Cerebellar nuclear complex (tissue), 1 donor: Measurements from ENCODE around the gene OR6C2.
"Not testable (repeated sequence)": the region's sequence is repeated elsewhere in the genome, so short reads cannot be mapped to it uniquely, and the experiment has no call there.

Experiments
- DNase-seq, 2 experiments: peaks; one replicate each; lab custom pipeline; 2025; lab: John Stamatoyannopoulos, UW

The OR6C2 gene

DNA sequence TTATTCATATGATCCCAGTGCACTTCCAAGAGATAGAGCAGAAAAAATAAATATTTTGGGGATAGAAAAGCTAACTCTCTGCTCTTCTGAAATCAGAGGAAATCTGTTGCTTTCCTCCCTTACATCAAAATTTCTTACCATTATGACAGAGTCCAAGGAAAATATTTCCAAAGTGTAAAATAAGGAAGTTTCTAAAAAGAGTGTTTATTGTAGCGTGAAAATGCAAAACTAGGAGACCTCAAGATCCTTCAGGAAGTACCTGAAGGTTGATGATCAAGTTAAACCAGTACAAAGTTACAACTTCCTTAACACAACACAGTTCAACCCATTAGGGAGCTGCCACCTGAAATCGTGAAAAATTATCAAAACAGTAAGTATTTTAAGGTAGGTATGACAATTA is at the start of gene OR6C2:
Gene OR6C2, plus strand, starts transcription at position 301 of the 400 bp plus-strand sequence. CDS start 8,138 bp downstream, outside the sequence.
- DNase-seq = no peak

DNA sequence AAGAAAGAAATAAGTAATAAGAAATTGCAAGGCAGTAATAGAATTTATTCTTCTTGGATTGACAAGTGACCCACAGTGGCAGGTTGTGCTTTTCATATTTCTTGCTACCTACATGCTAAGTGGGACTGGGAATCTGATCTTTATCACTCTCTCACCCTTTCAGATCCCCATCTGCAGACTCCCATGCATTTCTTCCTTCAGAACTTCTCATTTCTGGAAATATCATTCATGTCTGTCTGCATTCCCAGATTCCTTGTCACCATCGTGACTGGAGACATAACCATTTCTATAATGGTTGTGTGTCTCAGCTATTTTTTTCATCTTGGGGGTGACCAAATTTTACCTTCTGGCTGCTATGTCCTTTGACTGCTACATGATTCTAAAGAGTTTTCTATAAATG is 47.5 kb upstream of the OR6C2 start:
- no peak for DNase-seq

DNA sequence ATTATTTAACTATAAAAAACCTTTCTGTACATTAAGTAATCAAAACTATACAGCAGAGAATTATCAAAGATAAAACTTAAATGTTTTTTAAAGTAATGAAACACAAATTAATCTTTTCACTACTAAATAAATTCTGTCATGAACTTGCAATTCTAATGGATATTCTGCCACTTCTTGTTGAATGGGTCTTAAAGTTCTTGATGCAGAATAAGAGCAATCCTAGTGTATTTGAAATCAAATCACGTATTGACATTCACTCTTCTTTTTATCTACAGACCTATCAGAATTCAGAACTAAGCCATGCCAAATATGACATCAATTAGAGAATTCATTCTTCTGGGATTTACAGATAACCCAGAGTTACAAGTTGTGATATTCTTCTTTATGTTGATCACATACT is 43.6 kb upstream of the OR6C2 start, which contains the start of gene OR6C65:
Gene OR6C65, plus strand, starts transcription at position 301 of the 400 bp plus-strand sequence. Its CDS starts 0 bp downstream, at position 301.
- no peak for DNase-seq

DNA sequence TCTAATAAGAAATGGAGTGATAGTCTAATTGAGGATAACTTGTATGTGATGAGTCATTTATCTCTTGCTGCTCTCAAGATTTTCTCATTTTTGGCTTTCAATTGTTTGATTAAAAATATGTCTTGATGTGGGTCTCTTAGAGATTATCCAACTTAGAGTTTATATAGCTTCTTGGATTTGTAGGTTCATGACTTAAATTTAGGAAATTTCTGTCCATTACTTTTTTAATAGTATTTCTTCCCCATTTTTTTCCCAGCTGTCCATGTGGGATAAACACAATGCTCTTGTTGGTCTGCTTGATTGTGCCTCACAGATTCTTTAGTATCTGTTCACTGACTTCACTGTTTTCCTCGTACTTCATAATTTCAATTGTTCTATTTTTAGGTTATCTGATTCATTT is 36.0 kb upstream of the OR6C2 start:
- no peak for DNase-seq

DNA sequence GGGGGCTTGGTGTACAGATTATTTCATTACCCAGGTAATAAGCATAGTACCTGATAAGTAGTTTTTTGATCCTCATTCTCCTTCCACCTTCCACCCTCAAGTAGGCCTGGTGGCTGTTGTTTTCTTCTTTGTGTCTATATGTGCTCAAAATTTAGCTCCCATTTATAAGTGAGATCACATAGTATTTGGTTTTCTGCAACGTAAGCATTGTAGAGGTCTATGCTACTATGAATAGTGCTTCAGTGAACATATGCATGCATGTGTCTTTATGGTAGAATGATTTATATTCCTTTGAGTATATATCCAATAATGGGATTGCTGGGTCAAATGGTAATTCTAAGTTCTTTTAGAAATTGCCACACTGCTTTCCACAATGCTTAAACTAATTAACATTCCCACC is 34.7 kb upstream of the OR6C2 start:
- not testable (repeated sequence) for DNase-seq

DNA sequence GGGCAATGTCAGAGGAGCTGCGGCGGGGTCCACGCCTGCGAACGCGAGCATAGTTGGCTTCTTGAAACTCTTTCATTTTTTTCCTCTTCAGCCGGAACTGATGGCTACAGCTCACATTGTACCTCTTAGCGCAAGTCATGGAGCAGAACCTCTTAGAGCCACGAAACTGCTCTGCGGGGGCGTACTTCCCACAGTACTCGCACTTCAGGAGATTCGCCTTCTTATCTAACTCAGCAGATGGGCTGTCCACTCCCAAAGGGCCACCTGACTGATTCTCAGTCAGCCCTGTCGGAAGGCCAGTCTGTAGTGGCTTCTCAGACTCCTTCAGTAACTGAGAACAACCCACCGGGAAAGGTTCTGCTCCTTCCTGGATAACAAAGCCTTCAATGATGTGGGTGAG is 31.7 kb upstream of the OR6C2 start:
- DNase-seq = not testable (repeated sequence)

DNA sequence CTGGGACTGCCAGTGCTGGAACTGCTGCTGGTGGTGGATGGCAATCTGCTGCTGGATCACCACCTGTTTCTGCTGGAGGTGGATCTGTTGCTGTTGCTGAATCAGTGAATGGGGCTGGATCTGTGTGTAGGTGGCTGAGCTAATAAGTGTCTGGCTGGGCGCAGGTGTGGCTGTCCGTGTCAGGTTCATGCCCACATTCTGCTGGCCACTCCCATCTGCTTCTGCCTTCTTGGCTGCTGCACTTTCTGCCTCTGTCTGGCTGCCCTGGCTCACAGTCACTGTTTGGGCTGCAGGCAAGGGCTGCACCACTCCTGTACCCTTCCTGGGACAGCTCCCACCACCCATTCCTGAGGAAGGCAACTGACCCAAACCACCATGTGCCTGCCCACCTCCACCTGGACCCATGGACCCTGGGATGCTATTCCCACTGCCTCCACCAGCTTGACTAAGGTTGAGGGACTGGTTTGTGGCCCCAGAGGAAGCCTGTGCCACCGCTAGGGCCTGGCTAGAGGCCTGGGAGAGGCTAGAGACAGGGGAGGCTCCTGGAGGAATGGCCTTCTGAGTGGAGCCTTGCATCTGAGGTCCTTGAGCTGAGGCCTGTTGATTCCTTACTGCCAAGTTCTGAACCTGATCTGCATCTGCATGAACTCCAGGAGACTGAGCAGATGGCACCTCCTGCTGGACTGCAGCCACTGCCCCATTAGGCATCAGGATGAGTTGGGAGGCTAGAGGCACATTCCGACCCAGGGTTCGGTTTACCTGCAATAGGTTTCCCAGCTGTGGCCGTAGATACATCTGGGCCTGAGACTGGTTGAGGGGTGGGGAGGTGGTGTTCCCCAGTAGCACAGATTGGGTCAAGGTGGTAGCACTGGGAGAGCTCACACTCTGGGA is 30.1 kb upstream of the OR6C2 start:
- DNase-seq = not testable (repeated sequence)

DNA sequence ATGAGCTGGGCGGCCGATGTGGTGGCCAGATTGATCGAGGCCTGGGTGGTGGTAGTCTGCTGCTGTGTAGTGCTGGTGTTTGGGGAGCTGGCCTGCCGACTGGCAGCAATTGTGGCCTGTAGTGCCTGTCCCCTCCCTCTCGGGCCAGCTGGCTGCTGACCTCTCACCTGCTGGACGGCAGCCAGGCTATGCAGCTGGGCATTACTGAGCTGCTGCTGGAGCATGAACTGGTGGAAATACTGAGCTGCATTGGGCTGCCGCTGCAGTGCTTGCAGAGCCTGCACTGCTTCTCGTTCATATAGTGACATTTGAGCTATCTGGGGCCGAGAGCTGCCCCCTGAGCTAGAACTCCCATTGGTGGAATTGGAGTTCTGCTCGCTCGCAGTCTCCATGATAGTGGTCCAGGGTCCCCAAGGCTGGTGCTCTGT is 29.5 kb upstream of the OR6C2 start:
- not testable (repeated sequence) for DNase-seq

DNA sequence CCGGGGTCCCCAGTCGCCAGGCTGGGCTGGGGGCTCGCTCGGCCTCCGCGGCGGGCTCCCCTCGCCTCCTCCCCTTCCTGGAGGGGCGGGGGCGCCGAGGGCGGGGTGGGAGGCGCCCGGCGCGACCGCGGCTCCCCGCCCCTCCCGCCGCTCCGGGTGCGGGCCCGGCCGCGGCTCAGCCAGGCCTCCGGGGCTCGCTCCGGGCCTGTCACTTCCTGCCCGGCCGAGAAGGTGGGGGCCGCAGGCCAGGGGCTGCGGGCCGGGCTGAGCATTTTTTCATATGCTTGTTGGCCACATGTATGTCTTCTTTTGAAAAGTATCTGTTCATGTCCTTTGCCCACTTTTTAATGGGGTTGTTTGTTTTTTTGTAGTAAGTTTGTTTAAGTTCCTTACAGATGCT is 29.0 kb upstream of the OR6C2 start:
- DNase-seq = not testable (repeated sequence)

DNA sequence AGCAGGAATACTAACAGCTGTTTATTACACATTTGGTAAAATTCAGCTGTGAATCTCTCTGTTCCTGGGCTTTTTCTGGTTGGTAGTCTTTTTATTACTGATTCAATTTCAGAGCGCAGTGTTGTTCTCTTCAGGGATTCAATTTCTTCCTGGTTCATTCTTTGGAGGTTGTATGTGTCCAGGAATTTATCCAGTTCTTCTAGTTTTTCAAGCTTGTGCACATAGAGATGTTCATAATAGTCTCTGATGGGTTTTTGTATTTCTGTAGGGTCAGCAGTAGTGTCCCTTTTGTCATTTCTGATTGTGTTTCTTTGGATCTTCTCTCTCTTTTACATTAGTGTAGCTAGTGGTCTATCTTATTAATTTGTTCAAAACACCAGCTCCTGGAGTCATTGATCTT is 26.9 kb upstream of the OR6C2 start:
- DNase-seq = no peak

DNA sequence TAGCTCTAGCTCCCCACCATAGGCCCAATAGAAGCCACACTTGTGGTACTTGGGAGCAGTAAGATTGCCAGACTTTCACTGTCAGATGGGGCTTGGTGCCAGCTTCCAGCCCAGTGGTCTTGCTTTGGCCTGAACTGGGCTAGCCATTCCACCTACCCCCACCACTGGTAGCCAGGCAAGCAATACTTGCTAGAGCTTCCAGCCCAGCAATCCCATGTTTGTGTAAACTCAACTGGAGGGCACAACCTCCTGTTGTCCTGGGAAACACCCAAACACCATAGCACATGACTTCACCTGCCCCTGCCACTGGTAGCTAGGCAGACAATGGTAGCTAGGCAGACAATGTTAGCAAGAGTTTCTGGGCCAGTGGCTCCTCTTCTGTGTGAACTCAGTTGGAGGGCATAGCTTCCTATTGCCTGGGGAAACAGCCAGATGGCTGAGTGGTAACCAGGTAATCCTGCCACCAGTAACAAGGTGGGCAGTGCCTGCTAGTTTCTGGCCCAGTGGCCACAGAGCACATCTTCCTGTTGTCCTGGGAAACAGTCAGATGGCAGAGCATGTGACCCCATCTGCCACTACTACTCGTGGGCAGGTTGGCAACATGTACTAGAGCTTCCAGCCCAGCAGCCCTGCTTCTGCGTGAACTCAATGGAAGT is 23.4 kb upstream of the OR6C2 start:
- DNase-seq = no peak

DNA sequence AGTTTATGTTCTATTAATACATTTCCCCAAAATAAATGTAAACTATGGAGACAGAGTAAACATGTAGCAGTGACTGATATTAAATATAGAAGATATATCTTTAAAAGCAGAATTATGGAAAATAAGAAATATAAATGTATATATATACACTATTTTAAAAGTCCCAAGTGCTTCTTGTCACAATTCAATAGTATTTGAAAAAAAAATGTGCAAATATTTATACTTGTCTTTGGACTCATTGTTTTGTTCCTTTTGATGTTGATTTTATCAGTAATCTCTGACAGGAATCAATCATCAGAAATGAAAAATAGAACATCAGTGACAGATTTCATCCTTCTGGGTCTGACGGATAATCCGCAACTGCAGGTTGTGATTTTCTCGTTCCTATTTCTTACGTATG is 17.9 kb upstream of the OR6C2 start, which contains the start of gene OR6C76:
Gene OR6C76, plus strand, starts transcription at position 301 of the 400 bp plus-strand sequence. Its CDS starts 0 bp downstream, at position 301.
- DNase-seq = no peak

DNA sequence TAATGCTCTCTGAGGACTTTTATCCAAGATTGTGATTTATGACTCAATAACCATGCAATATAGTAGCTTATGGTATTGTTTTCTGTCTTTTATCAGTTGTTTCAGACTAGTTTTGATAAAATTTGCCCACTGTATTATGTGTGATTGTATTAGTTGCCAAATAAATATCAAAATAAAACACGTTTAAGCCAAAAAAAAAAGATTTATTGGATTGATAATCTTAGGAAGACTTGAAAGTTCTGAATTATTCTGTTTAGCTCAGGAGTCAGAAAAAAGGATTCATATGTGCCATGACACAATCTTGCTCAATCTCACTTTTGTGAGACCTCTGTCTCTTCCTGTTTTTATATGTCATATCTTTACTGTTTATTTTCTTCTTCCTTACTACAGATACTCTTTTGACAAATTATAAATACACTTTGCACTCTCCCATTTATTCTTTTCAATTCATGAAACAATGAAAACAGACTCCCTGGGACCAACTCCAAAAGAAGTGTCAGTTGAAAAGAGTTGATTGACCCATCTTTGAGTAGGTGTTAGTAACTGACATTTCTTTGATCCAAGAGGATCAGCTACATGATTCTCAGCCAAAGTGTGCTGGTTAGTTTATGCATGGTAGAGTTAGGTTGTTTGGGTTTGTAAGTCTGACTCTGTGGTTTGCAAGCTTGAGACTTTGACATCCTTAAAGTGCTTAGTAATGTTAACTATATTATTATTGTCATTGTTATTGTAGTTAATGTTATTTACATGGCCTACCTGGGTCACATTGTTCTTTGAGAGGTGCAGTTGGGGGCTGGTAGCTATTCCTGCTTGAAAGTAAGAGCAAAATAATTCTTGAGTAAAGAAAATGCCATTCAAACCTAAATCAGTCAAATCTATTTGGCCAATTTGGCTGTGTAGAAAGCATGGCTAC is 15.3 kb upstream of the OR6C2 start:
- DNase-seq = no peak

DNA sequence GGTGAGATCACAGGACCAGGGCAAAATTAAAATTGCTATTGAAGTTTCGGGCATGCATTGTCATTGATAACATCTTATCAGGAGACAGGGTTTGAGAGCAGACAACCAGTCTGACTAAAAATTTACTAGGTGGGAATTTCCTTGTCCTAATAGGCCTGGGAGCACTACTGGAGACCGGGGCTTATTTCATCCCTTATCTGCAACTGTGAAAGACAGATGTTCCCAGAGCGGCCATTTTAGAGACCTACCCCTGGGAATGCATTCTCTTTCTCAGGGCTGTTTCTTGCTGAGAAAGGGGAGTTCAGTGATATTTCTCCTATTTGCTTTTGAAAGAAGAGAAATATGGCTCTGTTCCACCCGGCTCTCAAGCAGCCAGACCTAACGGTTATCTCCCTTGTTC is 2.6 kb upstream of the OR6C2 start:
- DNase-seq = not testable (repeated sequence)

DNA sequence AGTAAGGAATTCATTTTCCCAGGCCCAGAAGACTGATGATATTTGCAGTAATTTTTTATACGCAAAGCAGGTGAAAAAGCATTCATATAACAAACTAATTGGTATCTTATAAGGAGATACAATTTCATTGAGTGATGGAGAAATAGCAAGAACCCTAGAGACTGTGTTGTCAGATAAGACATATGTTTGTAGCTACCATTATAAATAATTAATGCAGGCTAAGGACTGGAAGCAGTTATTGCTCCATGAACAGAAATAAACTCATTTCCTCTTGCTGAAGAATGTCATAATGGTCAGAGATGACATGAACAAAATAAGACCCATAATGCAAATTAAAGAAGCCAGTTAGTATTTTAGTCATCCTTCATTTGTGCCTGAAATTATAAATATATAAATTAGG is 1.5 kb downstream of the OR6C2 start:
- DNase-seq = no peak

DNA sequence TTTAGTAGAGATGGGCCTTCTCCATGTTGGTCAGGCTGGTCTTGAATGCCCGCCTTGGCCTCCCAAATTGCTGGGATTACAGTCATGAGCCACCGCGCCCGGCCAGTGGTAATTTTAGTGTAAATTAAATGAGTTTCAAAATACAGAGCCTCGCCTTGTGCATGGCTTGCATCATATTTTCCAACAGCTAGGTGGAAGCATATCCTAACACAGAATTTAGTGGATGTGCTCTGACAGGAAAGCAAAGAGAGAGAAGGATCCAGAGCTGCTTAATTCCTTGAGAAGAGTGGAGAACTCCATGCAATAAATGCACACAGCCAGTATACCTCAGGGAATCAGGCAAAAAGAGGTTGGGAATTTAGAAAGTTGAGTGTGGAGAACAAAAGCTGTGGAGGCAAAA is 2.5 kb downstream of the OR6C2 start:
- DNase-seq = no peak

DNA sequence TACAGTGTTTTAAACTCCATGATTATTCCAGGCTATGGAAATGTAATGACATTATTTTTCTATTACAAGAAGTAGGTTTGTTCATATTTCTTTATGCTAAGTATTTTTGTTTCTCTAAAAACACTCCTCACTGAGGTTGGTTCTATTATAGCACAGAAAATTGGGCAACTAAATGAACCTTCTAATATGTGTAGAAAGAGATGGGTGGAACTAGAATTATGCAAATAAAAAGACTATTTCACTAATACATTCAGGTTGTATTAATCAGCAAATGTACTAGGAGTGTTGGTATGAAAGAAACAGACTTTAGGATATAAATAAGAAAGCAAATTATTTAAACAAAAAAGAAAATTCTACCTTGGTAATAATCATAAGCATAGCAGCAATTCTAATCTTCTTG is 4.9 kb downstream of the OR6C2 start:
- no peak for DNase-seq

DNA sequence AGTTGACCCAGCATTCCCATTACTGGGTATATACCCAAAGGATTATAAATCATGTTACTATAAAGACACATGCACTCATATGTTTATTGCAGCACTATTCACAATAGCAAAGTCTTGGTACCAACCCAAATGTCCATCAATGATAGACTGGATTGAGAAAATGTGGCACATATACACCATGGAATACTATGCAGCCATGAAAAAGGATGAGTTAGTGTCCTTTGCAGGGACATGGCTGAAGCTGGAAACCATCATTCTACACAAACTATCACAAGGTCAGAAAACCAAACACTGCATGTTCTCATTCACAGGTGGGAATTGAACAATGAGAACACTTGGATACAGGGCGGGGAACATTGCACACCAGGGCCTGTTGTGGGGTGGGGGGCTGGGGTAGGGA is 21.1 kb downstream of the OR6C2 start:
- not testable (repeated sequence) for DNase-seq

DNA sequence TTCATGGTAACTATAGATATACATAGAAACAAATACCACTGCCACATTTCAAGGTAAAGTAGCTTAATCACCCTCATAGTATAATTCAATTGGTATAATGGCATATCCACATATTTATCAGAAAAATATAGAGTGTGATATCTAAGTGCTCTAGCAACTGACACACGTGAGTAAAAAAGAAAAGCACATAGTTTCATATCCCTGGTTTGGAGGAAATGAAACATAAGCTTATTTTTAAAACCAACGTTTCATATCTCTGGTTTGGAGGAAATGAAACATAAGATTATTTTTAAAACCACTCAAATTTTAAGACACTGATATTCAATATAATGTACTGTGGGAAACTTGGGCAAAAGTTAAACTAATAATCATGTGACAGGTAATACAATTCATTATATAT is 24.0 kb downstream of the OR6C2 start:
- no peak for DNase-seq

DNA sequence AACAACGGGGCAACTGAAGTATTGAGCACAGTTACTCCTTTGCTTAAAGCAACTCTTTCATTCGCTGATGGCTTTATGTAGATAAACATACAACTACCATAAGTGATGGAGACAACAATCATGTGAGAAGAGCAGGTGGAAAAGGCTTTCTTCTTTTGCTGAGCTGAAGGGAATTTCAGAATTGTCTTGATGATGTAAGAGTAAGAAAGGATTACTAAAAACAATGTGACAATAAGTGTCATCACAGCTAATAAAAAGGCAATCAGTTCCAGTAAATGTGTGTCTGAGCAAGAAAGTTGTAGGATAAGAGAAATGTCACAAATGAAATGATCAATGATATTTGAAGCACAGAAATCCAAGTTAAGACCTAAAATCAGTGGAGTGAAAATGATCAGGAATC is 25.4 kb downstream of the OR6C2 start:
- DNase-seq = no peak

DNA sequence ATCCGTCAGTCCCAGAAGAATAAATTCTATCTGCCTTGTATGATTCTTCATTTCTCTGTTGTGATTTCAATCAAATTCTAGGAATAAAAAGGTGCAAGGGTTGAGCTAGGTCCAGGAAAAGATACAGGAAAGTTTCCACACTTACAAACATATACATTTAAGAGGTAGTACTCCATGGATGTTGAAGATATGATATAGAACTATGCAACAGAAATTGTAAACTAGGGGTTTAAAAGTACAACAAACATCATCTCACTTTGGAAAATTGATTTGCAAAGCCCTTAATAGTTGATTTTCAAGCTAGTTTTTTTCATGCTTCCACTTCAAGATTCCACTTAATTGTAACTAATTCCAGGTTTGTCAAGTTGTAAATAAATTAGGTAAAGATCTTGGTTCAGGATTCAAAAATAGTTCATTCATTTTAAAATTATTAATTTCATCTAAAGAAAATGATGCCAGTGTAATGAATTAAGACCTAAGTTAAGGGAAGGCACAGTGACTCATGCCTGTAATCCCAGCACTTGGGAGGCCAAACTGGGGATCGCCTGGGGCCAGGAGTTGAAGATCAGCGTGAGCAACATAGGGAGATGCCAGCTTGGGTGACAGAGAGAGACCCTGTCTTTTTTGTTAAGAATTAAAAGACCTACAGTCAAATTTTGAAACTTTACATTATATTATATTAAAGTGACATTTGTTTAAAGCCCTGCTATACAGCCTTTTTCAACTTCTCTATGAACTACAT is 26.4 kb downstream of the OR6C2 start, which contains the start of gene OR6C70:
Gene OR6C70, minus strand, starts transcription at position 51 of the 742 bp plus-strand sequence. Its CDS starts 0 bp downstream, at position 51.
- DNase-seq = no peak
